Measurements from ENCODE around the gene C1QTNF6.
"Not testable (repeated sequence)": the region's sequence is repeated elsewhere in the genome, so short reads cannot be mapped to it uniquely, and the experiment has no call there.

DNA sequence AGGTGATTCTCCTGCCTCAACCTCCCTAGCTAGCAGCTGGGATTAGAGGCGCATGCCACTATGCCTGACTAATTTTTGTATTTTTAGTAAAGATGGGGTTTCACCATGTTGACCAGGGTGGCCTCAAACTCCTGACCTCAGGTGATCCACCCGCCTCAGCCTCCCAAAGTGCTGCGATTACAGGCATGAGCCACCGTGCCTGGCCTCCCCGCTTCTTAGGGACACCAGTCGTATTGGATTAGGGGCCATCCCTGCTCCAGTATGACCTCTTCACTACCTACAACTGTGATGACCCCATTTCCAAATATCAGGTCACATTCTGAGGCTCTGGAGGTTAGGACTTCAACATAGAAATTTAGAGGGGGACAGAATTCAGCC lies 13.4 kb upstream of the C1QTNF6 start:
- TF ChIP-seq, protein P1, sequence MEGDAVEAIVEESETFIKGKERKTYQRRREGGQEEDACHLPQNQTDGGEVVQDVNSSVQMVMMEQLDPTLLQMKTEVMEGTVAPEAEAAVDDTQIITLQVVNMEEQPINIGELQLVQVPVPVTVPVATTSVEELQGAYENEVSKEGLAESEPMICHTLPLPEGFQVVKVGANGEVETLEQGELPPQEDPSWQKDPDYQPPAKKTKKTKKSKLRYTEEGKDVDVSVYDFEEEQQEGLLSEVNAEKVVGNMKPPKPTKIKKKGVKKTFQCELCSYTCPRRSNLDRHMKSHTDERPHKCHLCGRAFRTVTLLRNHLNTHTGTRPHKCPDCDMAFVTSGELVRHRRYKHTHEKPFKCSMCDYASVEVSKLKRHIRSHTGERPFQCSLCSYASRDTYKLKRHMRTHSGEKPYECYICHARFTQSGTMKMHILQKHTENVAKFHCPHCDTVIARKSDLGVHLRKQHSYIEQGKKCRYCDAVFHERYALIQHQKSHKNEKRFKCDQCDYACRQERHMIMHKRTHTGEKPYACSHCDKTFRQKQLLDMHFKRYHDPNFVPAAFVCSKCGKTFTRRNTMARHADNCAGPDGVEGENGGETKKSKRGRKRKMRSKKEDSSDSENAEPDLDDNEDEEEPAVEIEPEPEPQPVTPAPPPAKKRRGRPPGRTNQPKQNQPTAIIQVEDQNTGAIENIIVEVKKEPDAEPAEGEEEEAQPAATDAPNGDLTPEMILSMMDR (conservative IDR thresholded peaks at IDR 0.05; ENCODE audit: low read depth in 2 of 2): not testable (repeated sequence)
- TF ChIP-seq JUNB (IDR thresholded peaks at IDR 0.05; ENCODE audit: unreplicated experiment); EZH2phosphoT487 (IDR thresholded peaks at IDR 0.05; ENCODE audit: unreplicated experiment); CREB1 (CRISPR knock-in tag; IDR thresholded peaks at IDR 0.05; ENCODE audit: low read depth); EZH2 (IDR thresholded peaks at IDR 0.05; ENCODE audit: low read depth, unreplicated experiment); STAT1 (IDR thresholded peaks at IDR 0.05; ENCODE audit: unreplicated experiment); ETS1 (IDR thresholded peaks at IDR 0.05): not testable (repeated sequence)
